HTERT RPE-1 (cell line): ENCODE measurements around the gene ZNF681.
"Not testable (repeated sequence)": the region's sequence is repeated elsewhere in the genome, so short reads cannot be mapped to it uniquely, and the experiment has no call there.

Source experiments
- in situ Hi-C: fragments of 300-500 bp; cut with MboI; formaldehyde crosslinking; loops from 4 replicates; pipeline ENCODE4 v1.14.3; 2020; ENCODE audit warnings: low sequenced_read_pairs

Gene ZNF681

GRCh38 chr19:23774524-23774971 is 15.9 kb upstream of the ZNF681 start:
- in situ Hi-C loops: no loop called here

GRCh38 chr19:23774106-23774505 is 15.4 kb upstream of the ZNF681 start:
- in situ Hi-C loops: no loop called here

GRCh38 chr19:23772675-23773063 is 14.0 kb upstream of the ZNF681 start:
- in situ Hi-C loops: no loop called here

- in situ Hi-C loops: no loop called here
These were observed 13.3 kb upstream of the ZNF681 start for GRCh38 chr19:23771761-23772674.

- in situ Hi-C loops: no loop called here
These were observed 12.6 kb upstream of the ZNF681 start for GRCh38 chr19:23771316-23771715.

GRCh38 chr19:23770672-23771250 is 12.1 kb upstream of the ZNF681 start:
- in situ Hi-C loops: no loop called here

- in situ Hi-C loops: no loop called here
These were observed 11.2 kb upstream of the ZNF681 start for GRCh38 chr19:23769691-23770468.

GRCh38 chr19:23766951-23767350 is 8.3 kb upstream of the ZNF681 start:
- in situ Hi-C loops: no loop called here

- in situ Hi-C loops: no loop called here
These were observed 6.1 kb upstream of the ZNF681 start for GRCh38 chr19:23764781-23765180.

GRCh38 chr19:23762884-23763711 is 4.4 kb upstream of the ZNF681 start:
- in situ Hi-C loops: no loop called here

- in situ Hi-C loops: no loop called here
These were observed 3.8 kb upstream of the ZNF681 start for GRCh38 chr19:23762548-23762883.

- in situ Hi-C loops: not testable (repeated sequence)
These were observed 1.6 kb upstream of the ZNF681 start for GRCh38 chr19:23760326-23760725.

GRCh38 chr19:23743633-23744232 is 15.0 kb downstream of the ZNF681 start:
- in situ Hi-C loops: not testable (repeated sequence)

- in situ Hi-C loops: not testable (repeated sequence)
These were observed 27.8 kb downstream of the ZNF681 start for GRCh38 chr19:23730729-23731465.

GRCh38 chr19:23724161-23724560 is 34.5 kb downstream of the ZNF681 start:
- in situ Hi-C loops: not testable (repeated sequence)

GRCh38 chr19:23718802-23719201 is 39.9 kb downstream of the ZNF681 start:
- in situ Hi-C loops: no loop called here

GRCh38 chr19:23716792-23717191 is 41.9 kb downstream of the ZNF681 start:
- in situ Hi-C loops: no loop called here

- in situ Hi-C loops: no loop called here
These were observed 49.3 kb downstream of the ZNF681 start for GRCh38 chr19:23709347-23709746.

GRCh38 chr19:23706657-23707056 is 52.0 kb downstream of the ZNF681 start:
- in situ Hi-C loops: no loop called here

GRCh38 chr19:23699521-23699860 is 59.2 kb downstream of the ZNF681 start:
- in situ Hi-C loops: no loop called here
